GM18868 (cell line): ENCODE results near the gene C15orf62.
A peak's percentile ranks its signal among the peaks of the same experiment; 100 is the strongest.

ENCODE experiments used
- ATAC-seq: cut with Tn5 transposase; IDR thresholded peaks from one replicate; pipeline ENCODE4 v1.9.1; 2021; ENCODE audit warnings: mild to moderate bottlenecking, moderate library complexity; ENCODE audit not compliant: unreplicated experiment

C15orf62 gene

GRCh38 chr15:40775740-40776536 lies 6.2 kb downstream of the C15orf62 start:
- ATAC-seq = no peak

- no peak for ATAC-seq
These were observed 6.9 kb downstream of the C15orf62 start for GRCh38 chr15:40776537-40777141.

- ATAC-seq = peak; percentile 74
These were observed 12.9 kb downstream of the C15orf62 start for GRCh38 chr15:40782609-40783227.

GRCh38 chr15:40785164-40785563 lies 15.4 kb downstream of the C15orf62 start:
- no peak for ATAC-seq

- ATAC-seq = no peak
These were observed 16.0 kb downstream of the C15orf62 start for GRCh38 chr15:40785814-40786213.

- no peak for ATAC-seq
These were observed 17.6 kb downstream of the C15orf62 start for GRCh38 chr15:40787344-40787841.

- ATAC-seq = no peak
These were observed 18.2 kb downstream of the C15orf62 start for GRCh38 chr15:40787991-40788390.

- ATAC-seq = no peak
These were observed 19.3 kb downstream of the C15orf62 start for GRCh38 chr15:40789119-40789518.

- no peak for ATAC-seq
These were observed 20.2 kb downstream of the C15orf62 start for GRCh38 chr15:40789999-40790398.

GRCh38 chr15:40790718-40791117 lies 20.9 kb downstream of the C15orf62 start:
- no peak for ATAC-seq

- no peak for ATAC-seq
These were observed 22.6 kb downstream of the C15orf62 start for GRCh38 chr15:40792394-40792793.

GRCh38 chr15:40793216-40793989 lies 23.6 kb downstream of the C15orf62 start:
- ATAC-seq = no peak

GRCh38 chr15:40796041-40796440 lies 26.3 kb downstream of the C15orf62 start:
- ATAC-seq = no peak

- ATAC-seq = no peak
These were observed 26.7 kb downstream of the C15orf62 start for GRCh38 chr15:40796512-40796911.

- no peak for ATAC-seq
These were observed 29.7 kb downstream of the C15orf62 start for GRCh38 chr15:40799523-40799922.

- ATAC-seq = no peak
These were observed 33.3 kb downstream of the C15orf62 start for GRCh38 chr15:40803076-40803475.

GRCh38 chr15:40803688-40804087 lies 33.9 kb downstream of the C15orf62 start:
- ATAC-seq = no peak

GRCh38 chr15:40806672-40807027 lies 36.9 kb downstream of the C15orf62 start:
- no peak for ATAC-seq

- peak; percentile 92 for ATAC-seq
These were observed 37.5 kb downstream of the C15orf62 start, which contains the start of the genes DNAJC17 and ZFYVE19 for GRCh38 chr15:40807028-40807887. DNAJC17 (minus strand) TSS chr15:40807473; CDS start chr15:40807446, 27 bp downstream. ZFYVE19 (plus strand) TSS chr15:40807089; CDS start chr15:40807590, 501 bp downstream.

- ATAC-seq = no peak
These were observed 38.2 kb downstream of the C15orf62 start for GRCh38 chr15:40807888-40808461.
